C4-2B (cell line): Measurements from ENCODE around the gene BAHCC1.

Source experiments
- ZFX ChIP-seq: fragments of 450-650 bp; IDR thresholded peaks from 2 replicates; pipeline ENCODE4 v1.6.1; 2017
- TF ChIP-seq, protein P1 (sequence below): fragments of 450-650 bp; conservative IDR thresholded peaks from 2 replicates; pipeline ENCODE4 v1.5.1; 2017; ENCODE audit warnings: mild to moderate bottlenecking

GRCh38 chr17:81454473-81454872 lies 59.2 kb downstream of the BAHCC1 start:
- TF ChIP-seq, protein P1, sequence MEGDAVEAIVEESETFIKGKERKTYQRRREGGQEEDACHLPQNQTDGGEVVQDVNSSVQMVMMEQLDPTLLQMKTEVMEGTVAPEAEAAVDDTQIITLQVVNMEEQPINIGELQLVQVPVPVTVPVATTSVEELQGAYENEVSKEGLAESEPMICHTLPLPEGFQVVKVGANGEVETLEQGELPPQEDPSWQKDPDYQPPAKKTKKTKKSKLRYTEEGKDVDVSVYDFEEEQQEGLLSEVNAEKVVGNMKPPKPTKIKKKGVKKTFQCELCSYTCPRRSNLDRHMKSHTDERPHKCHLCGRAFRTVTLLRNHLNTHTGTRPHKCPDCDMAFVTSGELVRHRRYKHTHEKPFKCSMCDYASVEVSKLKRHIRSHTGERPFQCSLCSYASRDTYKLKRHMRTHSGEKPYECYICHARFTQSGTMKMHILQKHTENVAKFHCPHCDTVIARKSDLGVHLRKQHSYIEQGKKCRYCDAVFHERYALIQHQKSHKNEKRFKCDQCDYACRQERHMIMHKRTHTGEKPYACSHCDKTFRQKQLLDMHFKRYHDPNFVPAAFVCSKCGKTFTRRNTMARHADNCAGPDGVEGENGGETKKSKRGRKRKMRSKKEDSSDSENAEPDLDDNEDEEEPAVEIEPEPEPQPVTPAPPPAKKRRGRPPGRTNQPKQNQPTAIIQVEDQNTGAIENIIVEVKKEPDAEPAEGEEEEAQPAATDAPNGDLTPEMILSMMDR, result no peak
- TF ChIP-seq ZFX, result no peak
